ENCODE data around the gene MTO1.

MTO1 gene

DNA sequence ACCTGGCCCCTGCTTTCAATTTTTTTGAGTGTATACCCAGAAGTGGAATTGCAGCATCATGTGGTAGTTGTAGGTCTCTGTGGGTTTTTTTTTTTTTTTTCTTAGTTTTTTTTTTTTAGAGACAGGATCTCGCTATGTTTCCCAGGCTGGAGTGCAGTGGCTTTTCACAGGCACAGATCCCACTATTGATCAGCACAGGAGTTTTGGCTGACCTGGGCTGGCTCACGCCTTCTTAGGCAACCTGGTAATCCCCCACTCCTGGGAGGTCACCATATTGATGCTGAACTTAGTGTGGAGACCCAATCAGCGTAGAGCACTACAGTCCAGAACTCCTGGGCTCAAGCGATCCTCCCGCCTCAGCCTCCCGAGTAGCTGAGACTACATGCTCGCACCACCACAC, 25.9 kb downstream of the MTO1 start:
- no peaks in the 10 kb centered on the region for H3F3A ChIP-seq (ENCODE audit: insufficient read depth)
- no peaks in the 10 kb centered on the region for H4K20me1 ChIP-seq (ENCODE audit: low read depth, low read length)
- H3K27me3 ChIP-seq (ENCODE audit: low read length): no peaks in the 10 kb centered on the region
- H2AFZ ChIP-seq (ENCODE audit: low read depth, low read length, severe bottlenecking): no peak overlapping the region
- no peak overlapping the region for H3K9ac ChIP-seq (ENCODE audit: low read length)
- no peak overlapping the region for H3K4me3 ChIP-seq (ENCODE audit: insufficient read depth, low read length, poor library complexity, severe bottlenecking)
- TF ChIP-seq, protein P1, sequence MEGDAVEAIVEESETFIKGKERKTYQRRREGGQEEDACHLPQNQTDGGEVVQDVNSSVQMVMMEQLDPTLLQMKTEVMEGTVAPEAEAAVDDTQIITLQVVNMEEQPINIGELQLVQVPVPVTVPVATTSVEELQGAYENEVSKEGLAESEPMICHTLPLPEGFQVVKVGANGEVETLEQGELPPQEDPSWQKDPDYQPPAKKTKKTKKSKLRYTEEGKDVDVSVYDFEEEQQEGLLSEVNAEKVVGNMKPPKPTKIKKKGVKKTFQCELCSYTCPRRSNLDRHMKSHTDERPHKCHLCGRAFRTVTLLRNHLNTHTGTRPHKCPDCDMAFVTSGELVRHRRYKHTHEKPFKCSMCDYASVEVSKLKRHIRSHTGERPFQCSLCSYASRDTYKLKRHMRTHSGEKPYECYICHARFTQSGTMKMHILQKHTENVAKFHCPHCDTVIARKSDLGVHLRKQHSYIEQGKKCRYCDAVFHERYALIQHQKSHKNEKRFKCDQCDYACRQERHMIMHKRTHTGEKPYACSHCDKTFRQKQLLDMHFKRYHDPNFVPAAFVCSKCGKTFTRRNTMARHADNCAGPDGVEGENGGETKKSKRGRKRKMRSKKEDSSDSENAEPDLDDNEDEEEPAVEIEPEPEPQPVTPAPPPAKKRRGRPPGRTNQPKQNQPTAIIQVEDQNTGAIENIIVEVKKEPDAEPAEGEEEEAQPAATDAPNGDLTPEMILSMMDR (IDR thresholded peaks at IDR 0.05; ENCODE audit: insufficient read depth, low read length, poor library complexity, severe bottlenecking): no peak
- no peak for TF ChIP-seq EZH2phosphoT487 (conservative IDR thresholded peaks at IDR 0.05; ENCODE audit: low read length)
- H3K36me3 ChIP-seq (ENCODE audit: low read length): peaks cover 44% of the 10 kb centered on the region
- H3K9me3 ChIP-seq (ENCODE audit: insufficient read depth, low read length): no peaks in the 10 kb centered on the region
- H3K4me2 ChIP-seq (ENCODE audit: low read depth, low read length, poor library complexity, severe bottlenecking): no peak overlapping the region
- H3K79me2 ChIP-seq (ENCODE audit: insufficient read depth, low read length): peaks cover 5% of the 10 kb centered on the region; the same call in 1 of the 2 replicates
- H3K9me2 ChIP-seq (replicated peaks; ENCODE audit: insufficient read depth, low read length): no peaks in the 10 kb centered on the region
- no peak overlapping the region for H3K27ac ChIP-seq (ENCODE audit: low read depth, low read length)

DNA sequence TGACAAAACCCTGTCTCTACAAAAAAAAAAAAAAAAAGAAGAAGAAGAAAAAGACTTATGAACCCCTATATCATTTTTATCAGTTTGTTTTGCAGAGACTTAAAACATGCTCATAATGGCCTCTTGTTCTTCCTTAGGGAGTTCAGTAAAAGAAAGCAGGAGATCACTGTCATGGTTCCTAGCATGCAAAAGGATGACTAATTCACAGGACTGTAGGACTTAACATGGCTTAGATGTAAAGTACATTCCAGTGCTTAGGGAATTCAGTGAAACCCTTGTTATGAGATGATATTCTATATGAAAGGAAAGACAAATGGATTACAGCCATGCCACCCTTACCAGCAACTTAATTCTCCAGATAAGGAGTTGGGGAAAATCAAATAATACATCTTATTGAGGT, 29.8 kb downstream of the MTO1 start:
- TF ChIP-seq, protein P1 (IDR thresholded peaks at IDR 0.05; ENCODE audit: insufficient read depth, low read length, poor library complexity, severe bottlenecking): no peak
- no peak for TF ChIP-seq EZH2phosphoT487 (conservative IDR thresholded peaks at IDR 0.05; ENCODE audit: low read length)
- no peaks in the 10 kb centered on the region for H3K9me3 ChIP-seq (ENCODE audit: insufficient read depth, low read length)

DNA sequence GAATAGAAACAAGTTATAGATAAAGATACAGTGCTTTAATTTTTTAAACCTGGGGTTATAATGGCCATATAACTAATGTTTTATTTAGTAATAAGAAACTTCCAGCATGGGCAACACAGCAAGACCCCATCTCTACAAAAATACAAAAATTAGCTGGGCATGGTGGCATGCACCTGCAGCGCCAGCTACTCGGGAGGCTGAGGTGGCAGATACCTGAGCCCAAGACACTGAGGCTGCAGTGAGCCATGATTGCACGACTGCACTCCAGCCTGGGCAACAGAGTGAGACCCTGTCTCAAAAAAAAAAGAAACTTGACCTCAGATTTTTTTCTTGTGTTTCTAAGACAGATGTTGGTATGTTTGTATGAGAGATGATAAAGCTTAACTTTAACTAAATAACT, 36.4 kb downstream of the MTO1 start:
- Histone ChIP-seq H4K20me1 (ENCODE audit: low read depth, low read length) (no peaks in the 10 kb centered on the region), H3K4me2 (ENCODE audit: low read depth, low read length, poor library complexity, severe bottlenecking) (no peak overlapping the region), H3K9ac (ENCODE audit: low read length) (no peak overlapping the region), H3K9me2 (replicated peaks; ENCODE audit: insufficient read depth, low read length) (no peaks in the 10 kb centered on the region), H2AFZ (ENCODE audit: low read depth, low read length, severe bottlenecking) (no peak overlapping the region), H3K36me3 (ENCODE audit: low read length) (peaks cover 30% of the 10 kb centered on the region), H3K27me3 (ENCODE audit: low read length) (no peaks in the 10 kb centered on the region), H3K4me3 (ENCODE audit: insufficient read depth, low read length, poor library complexity, severe bottlenecking) (no peak overlapping the region), H3K9me3 (ENCODE audit: insufficient read depth, low read length) (no peaks in the 10 kb centered on the region), H3K79me2 (ENCODE audit: insufficient read depth, low read length) (no peaks in the 10 kb centered on the region), H3K27ac (ENCODE audit: low read depth, low read length) (no peak overlapping the region), H3F3A (ENCODE audit: insufficient read depth) (peaks cover 9% of the 10 kb centered on the region; the same call in 1 of the 2 replicates)
- no peak for TF ChIP-seq EZH2phosphoT487 (conservative IDR thresholded peaks at IDR 0.05; ENCODE audit: low read length)
- TF ChIP-seq, protein P1 (IDR thresholded peaks at IDR 0.05; ENCODE audit: insufficient read depth, low read length, poor library complexity, severe bottlenecking): no peak

More for the DNA sequence above, 29.8 kb downstream of the MTO1 start:
- Histone ChIP-seq H3K27me3 (ENCODE audit: low read length) (no peaks in the 10 kb centered on the region), H4K20me1 (ENCODE audit: low read depth, low read length) (no peaks in the 10 kb centered on the region), H3K4me3 (ENCODE audit: insufficient read depth, low read length, poor library complexity, severe bottlenecking) (no peak overlapping the region), H3K9ac (ENCODE audit: low read length) (no peak overlapping the region), H3K36me3 (ENCODE audit: low read length) (peaks cover 39% of the 10 kb centered on the region), H3K27ac (ENCODE audit: low read depth, low read length) (no peak overlapping the region), H3K9me2 (replicated peaks; ENCODE audit: insufficient read depth, low read length) (no peaks in the 10 kb centered on the region), H3F3A (ENCODE audit: insufficient read depth) (0 out of 2 replicates have a peak, but pooled peaks cover 5% of the 10 kb centered on the region), H3K79me2 (ENCODE audit: insufficient read depth, low read length) (peaks cover 5% of the 10 kb centered on the region; the same call in 1 of the 2 replicates), H3K4me2 (ENCODE audit: low read depth, low read length, poor library complexity, severe bottlenecking) (no peak overlapping the region), H2AFZ (ENCODE audit: low read depth, low read length, severe bottlenecking) (no peak overlapping the region)

Data from SU-DHL-6 (cell line).